ENCODE results near the gene LYPD3. TPM values are rescaled to one million over a fixed set of nuclear protein-coding genes. Genes with fewer than 3 reads are reported as not detected.

Gene LYPD3
- total RNA-seq, 4 donors from 2014 or later = not detected

GRCh38 chr19:43498233-43498842, 32.9 kb upstream of the LYPD3 start:
- intact Hi-C loops (cut with DNase I; ENCODE audit: low total_unique reads) = no loop called here
- H3K4me1 ChIP-seq = peaks cover 4 to 9% of the 10 kb centered on the region in 2 donors
- no peak overlapping the region for H3K27ac ChIP-seq
- H3K36me3 ChIP-seq = no peaks in the 10 kb centered on the region
- ATAC-seq (no peak), DNase-seq (no peak)
- in situ Hi-C loops (cut with MboI; ENCODE audit: low sequenced_read_pairs in 4 of 4) = no loop called here
- no peaks in the 10 kb centered on the region for H3K9me3 ChIP-seq
- H3K4me3 ChIP-seq = no peak overlapping the region
- no peaks in the 10 kb centered on the region for H3K27me3 ChIP-seq
- TF ChIP-seq, protein P1, sequence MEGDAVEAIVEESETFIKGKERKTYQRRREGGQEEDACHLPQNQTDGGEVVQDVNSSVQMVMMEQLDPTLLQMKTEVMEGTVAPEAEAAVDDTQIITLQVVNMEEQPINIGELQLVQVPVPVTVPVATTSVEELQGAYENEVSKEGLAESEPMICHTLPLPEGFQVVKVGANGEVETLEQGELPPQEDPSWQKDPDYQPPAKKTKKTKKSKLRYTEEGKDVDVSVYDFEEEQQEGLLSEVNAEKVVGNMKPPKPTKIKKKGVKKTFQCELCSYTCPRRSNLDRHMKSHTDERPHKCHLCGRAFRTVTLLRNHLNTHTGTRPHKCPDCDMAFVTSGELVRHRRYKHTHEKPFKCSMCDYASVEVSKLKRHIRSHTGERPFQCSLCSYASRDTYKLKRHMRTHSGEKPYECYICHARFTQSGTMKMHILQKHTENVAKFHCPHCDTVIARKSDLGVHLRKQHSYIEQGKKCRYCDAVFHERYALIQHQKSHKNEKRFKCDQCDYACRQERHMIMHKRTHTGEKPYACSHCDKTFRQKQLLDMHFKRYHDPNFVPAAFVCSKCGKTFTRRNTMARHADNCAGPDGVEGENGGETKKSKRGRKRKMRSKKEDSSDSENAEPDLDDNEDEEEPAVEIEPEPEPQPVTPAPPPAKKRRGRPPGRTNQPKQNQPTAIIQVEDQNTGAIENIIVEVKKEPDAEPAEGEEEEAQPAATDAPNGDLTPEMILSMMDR (IDR thresholded peaks at IDR 0.05 in 4 of 5, conservative IDR thresholded peaks at IDR 0.05 in 1 of 5) = no peak

GRCh38 chr19:43496960-43497359, 31.6 kb upstream of the LYPD3 start:
- no peak for ATAC-seq
- H3K36me3 ChIP-seq = no peaks in the 10 kb centered on the region

GRCh38 chr19:43495082-43495481, 29.7 kb upstream of the LYPD3 start:
- Histone ChIP-seq H3K4me1 (peaks cover 0 to 3% of the 10 kb centered on the region in 2 donors), H3K27me3 (no peaks in the 10 kb centered on the region), H3K36me3 (no peaks in the 10 kb centered on the region), H3K4me3 (no peak overlapping the region), H3K9me3 (no peaks in the 10 kb centered on the region), H3K27ac (no peak overlapping the region)
- in situ Hi-C loops (cut with MboI; ENCODE audit: low sequenced_read_pairs in 4 of 4) = no loop called here
- DNase-seq = no peak
- TF ChIP-seq POLR2A (IDR thresholded peaks at IDR 0.05) = no peak
- TF ChIP-seq, protein P1 (IDR thresholded peaks at IDR 0.05 in 4 of 5, conservative IDR thresholded peaks at IDR 0.05 in 1 of 5) = no peak
- intact Hi-C loops (cut with DNase I; ENCODE audit: low total_unique reads) = no loop called here
- no peak for ATAC-seq

More at GRCh38 chr19:43496960-43497359, 31.6 kb upstream of the LYPD3 start:
- TF ChIP-seq POLR2A (IDR thresholded peaks at IDR 0.05) = no peak
- TF ChIP-seq, protein P1 (IDR thresholded peaks at IDR 0.05 in 4 of 5, conservative IDR thresholded peaks at IDR 0.05 in 1 of 5) = no peak
- Histone ChIP-seq H3K4me1 (peaks cover 0 to 3% of the 10 kb centered on the region in 2 donors), H3K9me3 (no peaks in the 10 kb centered on the region), H3K27me3 (no peaks in the 10 kb centered on the region), H3K27ac (no peak overlapping the region), H3K4me3 (no peak overlapping the region)
- intact Hi-C loops (cut with DNase I; ENCODE audit: low total_unique reads) (no loop called here), in situ Hi-C loops (cut with MboI; ENCODE audit: low sequenced_read_pairs in 4 of 4) (no loop called here)
- no peak for DNase-seq

DNA sequence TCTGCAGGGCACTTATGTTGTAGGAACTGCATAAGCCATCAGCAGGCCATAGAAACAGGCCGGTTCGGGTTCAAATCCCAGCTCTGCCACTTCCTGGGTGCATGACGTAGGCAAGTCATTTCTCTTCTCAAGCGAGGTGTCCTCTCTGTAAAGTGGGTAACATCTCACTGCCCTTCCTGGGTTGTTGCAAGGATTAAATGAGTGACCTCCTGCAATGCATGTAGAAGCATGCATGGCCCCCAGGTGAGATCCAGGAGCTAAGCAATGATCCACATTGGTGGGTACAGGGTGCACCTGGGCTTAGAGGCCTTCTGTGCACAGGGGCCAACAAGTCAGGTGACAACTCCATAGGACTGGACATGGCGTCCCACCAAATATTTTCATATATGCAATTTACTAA, 25.4 kb upstream of the LYPD3 start:
- intact Hi-C loops (cut with DNase I; ENCODE audit: low total_unique reads) (no loop called here), in situ Hi-C loops (cut with MboI; ENCODE audit: low sequenced_read_pairs in 4 of 4) (no loop called here)
- Histone ChIP-seq H3K9me3 (no peaks in the 10 kb centered on the region), H3K27me3 (no peaks in the 10 kb centered on the region), H3K4me1 (no peaks in the 10 kb centered on the region), H3K36me3 (no peaks in the 10 kb centered on the region), H3K4me3 (no peak overlapping the region), H3K27ac (no peak overlapping the region)
- DNase-seq (no peak), ATAC-seq (no peak)
- TF ChIP-seq, protein P1 (IDR thresholded peaks at IDR 0.05 in 4 of 5, conservative IDR thresholded peaks at IDR 0.05 in 1 of 5) = no peak
- TF ChIP-seq POLR2A (IDR thresholded peaks at IDR 0.05) = no peak
